IPS DF 6.9 (cell line): Measurements from ENCODE around the gene NECTIN1.

ENCODE experiments used
- DNase-seq: peaks from one replicate; pipeline ENCODE4 v3.0.0-alpha.2; 2013; ENCODE audit warnings: low read depth, low spot score
- H3K27ac ChIP-seq: one replicate; pipeline ENCODE4 v1.5.1; 2013; ENCODE audit warnings: low read length, control low read depth
- H3K27me3 ChIP-seq: 2 replicates; pipeline ENCODE4 v1.6.1; 2013; ENCODE audit warnings: mild to moderate bottlenecking, low read length; ENCODE audit not compliant: control insufficient read depth, insufficient read depth
- H3K36me3 ChIP-seq: 2 replicates; pipeline ENCODE4 v1.6.1; 2013; ENCODE audit warnings: low read length; ENCODE audit not compliant: control insufficient read depth, insufficient read depth
- H3K4me1 ChIP-seq: 2 replicates; pipeline ENCODE4 v1.6.1; 2013; ENCODE audit warnings: low read length; ENCODE audit not compliant: control insufficient read depth, insufficient read depth
- H3K4me3 ChIP-seq: 2 replicates; pipeline ENCODE4 v1.5.1; 2013; ENCODE audit warnings: mild to moderate bottlenecking, low read length
- H3K9me3 ChIP-seq: 2 replicates; pipeline ENCODE4 v1.6.1; 2013; ENCODE audit warnings: low read length, inconsistent platforms; ENCODE audit not compliant: control insufficient read depth, insufficient read depth
- WGBS: extraction: QIAGEN DNeasy Blood & Tissue Kit; methylation state at CpG from one replicate; pipeline ENCODE4 v1.1.7; 2013; ENCODE audit warnings: mixed read lengths, missing lambda C conversion rate; ENCODE audit not compliant: insufficient read length, insufficient coverage; 5-methylcytosine and 5-hydroxymethylcytosine counted together

Gene NECTIN1

DNA sequence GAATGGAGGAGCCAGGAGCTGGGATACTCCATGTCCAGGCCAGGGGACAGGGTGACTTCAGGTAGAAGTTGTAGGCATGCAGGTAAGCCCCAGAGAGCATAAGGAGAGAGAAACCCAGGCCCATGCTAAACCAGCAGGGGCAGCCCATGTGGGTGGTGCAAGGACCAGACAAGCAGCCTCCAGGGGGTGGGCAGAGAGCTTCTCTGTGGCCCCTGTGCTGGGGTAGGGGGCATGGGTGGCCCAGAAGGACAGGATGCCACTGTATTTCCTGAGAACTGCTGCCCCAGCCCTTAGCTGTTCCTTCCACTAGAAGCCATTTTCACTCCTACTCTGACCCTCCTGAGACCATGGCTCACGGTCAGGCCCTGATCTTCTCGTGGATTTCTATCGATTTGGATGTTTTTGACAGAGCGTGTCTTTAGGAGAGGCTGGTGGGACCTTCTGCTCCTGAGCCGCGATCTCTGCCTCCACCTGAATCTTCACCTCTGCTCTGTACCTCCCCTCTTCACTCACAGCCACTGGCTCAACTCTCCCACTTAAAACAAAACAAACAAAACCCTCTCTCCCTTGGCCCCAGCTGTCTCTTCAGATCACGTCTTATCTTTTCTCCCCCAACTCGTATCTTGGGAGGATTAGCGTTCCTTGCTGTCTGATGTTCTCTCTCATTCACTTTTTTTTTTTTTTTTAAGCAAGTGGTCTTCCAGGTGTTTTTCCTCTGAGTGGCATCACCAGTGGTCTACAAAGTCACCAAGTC, 112.2 kb downstream of the NECTIN1 start:
- Histone ChIP-seq H3K36me3 (no peaks in the 10 kb centered on the region), H3K9me3 (no peaks in the 10 kb centered on the region), H3K4me3 (no peak overlapping the region), H3K27ac (no peak overlapping the region), H3K4me1 (peaks cover 2% of the 10 kb centered on the region), H3K27me3 (no peaks in the 10 kb centered on the region)
- 100% methylated on average over 1 of the region's 9 CpGs for WGBS
- no peak for DNase-seq

GRCh38 chr11:119615882-119616196, 113.2 kb downstream of the NECTIN1 start:
- Histone ChIP-seq H3K9me3 (no peaks in the 10 kb centered on the region), H3K27me3 (no peaks in the 10 kb centered on the region), H3K27ac (no peak overlapping the region), H3K36me3 (no peaks in the 10 kb centered on the region), H3K4me1 (peaks cover 2% of the 10 kb centered on the region), H3K4me3 (no peak overlapping the region)
- DNase-seq: no peak

DNA sequence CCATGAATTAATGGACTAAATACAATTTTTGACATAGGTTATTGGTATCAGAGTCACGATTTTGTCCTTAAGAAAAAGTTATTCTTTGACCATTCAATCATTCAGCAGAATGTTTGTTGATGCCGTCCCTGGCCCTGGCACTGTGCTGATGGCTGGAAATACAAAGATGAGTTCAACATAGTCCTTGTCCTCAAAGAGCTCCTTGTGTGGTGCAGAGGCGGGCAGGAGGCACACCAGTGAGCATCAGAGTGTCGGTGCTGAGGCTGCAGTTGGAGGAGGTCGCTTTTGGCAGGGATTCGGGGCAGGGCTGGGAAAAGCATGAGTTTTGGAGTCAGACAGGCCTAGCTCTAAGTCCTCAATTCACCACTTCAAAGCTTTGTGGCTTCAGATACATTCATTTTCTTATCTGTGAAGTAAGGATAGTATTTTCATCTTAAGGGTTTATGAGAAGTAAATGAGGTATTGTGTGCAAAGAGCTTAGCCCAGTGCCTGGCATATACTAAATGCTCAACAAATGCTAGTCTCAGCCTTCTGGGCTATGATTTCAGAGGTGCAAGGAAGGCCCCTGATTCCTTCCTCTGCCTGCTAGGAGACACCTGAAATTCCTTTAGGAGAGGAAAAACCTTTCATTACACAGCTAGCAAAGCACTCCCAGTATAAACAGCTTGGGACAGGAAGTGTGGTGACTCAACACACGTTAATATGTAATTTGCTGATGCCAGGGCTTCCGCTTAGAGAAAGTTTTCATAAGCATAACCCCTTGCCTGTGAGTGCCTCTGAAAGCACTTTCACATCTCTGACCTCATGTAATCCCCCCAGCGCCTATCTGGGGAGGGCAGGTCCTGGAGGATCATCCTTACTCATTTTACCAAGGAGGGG, 113.8 kb downstream of the NECTIN1 start:
- no CpG with 5 or more reads among the region's 9 CpGs for WGBS
- Histone ChIP-seq H3K9me3 (no peaks in the 10 kb centered on the region), H3K4me1 (peaks cover 2% of the 10 kb centered on the region), H3K36me3 (no peaks in the 10 kb centered on the region), H3K4me3 (no peak overlapping the region), H3K27me3 (no peaks in the 10 kb centered on the region), H3K27ac (no peak overlapping the region)
- DNase-seq: no peak

- H3K4me3 ChIP-seq: no peak overlapping the region
- DNase-seq: no peak
- H3K27ac ChIP-seq: no peak overlapping the region
- no peaks in the 10 kb centered on the region for H3K27me3 ChIP-seq
- WGBS: no CpG with 5 or more reads among the region's 6 CpGs
- H3K4me1 ChIP-seq: peaks cover 2% of the 10 kb centered on the region
- no peaks in the 10 kb centered on the region for H3K36me3 ChIP-seq
- H3K9me3 ChIP-seq: no peaks in the 10 kb centered on the region
Observed at GRCh38 chr11:119614222-119615002, 114.6 kb downstream of the NECTIN1 start.

DNA sequence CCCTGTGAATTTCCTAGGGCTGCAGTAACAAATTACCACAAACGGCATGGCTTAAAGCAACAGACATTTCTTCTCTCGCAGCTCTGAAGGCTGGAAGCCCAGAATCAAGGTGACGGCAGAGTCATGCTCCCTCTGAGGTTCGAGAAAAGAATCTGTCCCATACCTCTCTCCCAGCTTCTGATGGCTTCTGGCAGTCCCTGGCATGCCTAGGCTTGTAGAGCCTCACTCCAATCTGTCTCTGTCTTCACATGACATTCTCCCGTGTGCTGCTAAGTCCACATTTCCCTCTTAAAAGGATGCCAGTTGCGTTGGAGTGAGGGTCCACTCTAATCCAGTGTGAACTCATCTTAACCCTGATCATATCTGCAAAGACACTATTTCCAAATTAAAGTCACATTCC, 116.2 kb downstream of the NECTIN1 start:
- Histone ChIP-seq H3K9me3 (no peaks in the 10 kb centered on the region), H3K4me1 (peaks cover under 1% of the 10 kb centered on the region), H3K4me3 (no peak overlapping the region), H3K27ac (no peak overlapping the region), H3K27me3 (no peaks in the 10 kb centered on the region), H3K36me3 (no peaks in the 10 kb centered on the region)
- WGBS: no CpG with 5 or more reads among the region's 6 CpGs
- no peak for DNase-seq

- H3K27me3 ChIP-seq: no peaks in the 10 kb centered on the region
- H3K27ac ChIP-seq: no peak overlapping the region
Observed at GRCh38 chr11:119610836-119611426, 118.1 kb downstream of the NECTIN1 start.

DNA sequence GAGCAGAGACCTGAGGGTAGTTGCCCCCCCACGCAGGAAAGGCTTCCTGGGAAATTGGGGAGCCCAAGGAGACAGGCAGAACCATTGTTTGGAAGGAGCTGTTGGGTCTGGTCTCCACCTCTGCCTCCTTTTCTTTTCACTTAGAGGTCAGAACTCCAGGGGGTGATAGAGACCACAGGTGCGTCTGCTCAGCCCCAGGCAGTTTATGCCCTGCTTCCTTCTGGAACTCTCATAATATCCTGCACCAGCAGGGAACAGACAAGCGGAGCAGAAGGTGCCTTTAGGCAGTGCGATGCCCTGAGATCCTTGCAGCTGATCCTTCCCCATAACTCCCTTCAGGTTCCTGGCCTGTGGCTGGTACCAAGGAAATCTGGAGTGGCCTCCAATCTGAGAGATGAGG, 120.2 kb downstream of the NECTIN1 start:
- H3K27ac ChIP-seq: no peak overlapping the region
- no peaks in the 10 kb centered on the region for H3K4me1 ChIP-seq
- no CpG with 5 or more reads among the region's 4 CpGs for WGBS
- no peaks in the 10 kb centered on the region for H3K36me3 ChIP-seq
- H3K4me3 ChIP-seq: no peak overlapping the region
- DNase-seq: no peak
- no peaks in the 10 kb centered on the region for H3K9me3 ChIP-seq
- H3K27me3 ChIP-seq: no peaks in the 10 kb centered on the region

More at GRCh38 chr11:119610836-119611426, 118.1 kb downstream of the NECTIN1 start:
- no peak for DNase-seq
- no CpG with 5 or more reads among the region's 5 CpGs for WGBS
- Histone ChIP-seq H3K4me1 (no peaks in the 10 kb centered on the region), H3K4me3 (no peak overlapping the region), H3K36me3 (no peaks in the 10 kb centered on the region), H3K9me3 (no peaks in the 10 kb centered on the region)

- DNase-seq: no peak
- no peaks in the 10 kb centered on the region for H3K4me1 ChIP-seq
- H3K4me3 ChIP-seq: no peak overlapping the region
- H3K9me3 ChIP-seq: no peaks in the 10 kb centered on the region
- H3K27ac ChIP-seq: no peak overlapping the region
- H3K36me3 ChIP-seq: no peaks in the 10 kb centered on the region; the same call in 1 of the 2 replicates
- H3K27me3 ChIP-seq: no peaks in the 10 kb centered on the region
- no CpG with 5 or more reads among the region's 6 CpGs for WGBS
Observed at GRCh38 chr11:119608201-119608600, 120.8 kb downstream of the NECTIN1 start.

DNA sequence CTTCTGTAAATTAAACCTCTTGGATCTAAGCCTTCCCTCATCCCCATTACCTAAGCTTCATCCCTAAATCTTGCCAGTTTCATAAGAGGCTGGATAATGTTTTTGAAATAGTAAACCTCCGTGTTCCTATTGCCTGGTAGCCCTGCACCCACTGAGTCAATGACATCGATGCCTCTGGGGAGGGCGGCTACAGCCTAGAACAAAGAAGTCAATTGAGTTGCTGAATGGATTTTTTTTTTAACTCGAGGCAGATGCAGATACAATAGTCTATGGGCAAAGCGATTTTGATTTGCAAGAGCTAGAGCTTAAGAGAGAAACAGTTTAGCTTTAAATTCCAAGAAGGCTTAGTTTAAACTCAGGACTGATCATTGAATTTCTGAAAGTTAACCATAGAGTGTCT, 121.3 kb downstream of the NECTIN1 start:
- H3K27me3 ChIP-seq: no peaks in the 10 kb centered on the region
- no peak overlapping the region for H3K27ac ChIP-seq
- WGBS: no CpG with 5 or more reads among the region's 5 CpGs
- DNase-seq: no peak
- no peaks in the 10 kb centered on the region for H3K4me1 ChIP-seq
- no peak overlapping the region for H3K4me3 ChIP-seq
- no peaks in the 10 kb centered on the region; the same call in 1 of the 2 replicates for H3K36me3 ChIP-seq
- no peaks in the 10 kb centered on the region for H3K9me3 ChIP-seq

DNA sequence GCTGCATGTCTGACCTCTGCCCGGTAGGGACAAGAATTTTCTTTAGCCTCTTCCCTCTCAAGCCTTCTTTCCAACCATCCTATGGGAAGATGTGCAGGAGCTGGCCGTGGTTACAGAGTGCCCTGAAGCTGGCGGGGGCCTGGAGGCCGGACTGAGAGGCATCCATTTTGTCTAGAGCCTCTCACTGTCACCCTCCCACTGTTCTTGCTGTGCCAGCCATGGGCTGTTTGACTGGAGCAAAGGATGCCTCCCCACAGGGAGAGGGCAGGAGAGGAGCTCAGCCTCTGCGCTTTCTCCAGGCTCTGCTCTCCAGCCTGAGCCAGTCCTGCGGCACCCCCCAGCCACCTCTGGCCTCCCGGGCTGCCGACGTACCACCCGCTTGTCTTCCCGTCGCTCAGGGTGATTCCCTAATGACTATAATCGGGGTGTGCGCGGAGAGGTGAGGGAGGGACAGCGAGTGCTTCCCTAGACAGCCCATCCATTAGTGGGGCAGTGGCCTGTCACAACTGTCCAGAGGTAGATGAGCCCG, 123.8 kb downstream of the NECTIN1 start:
- no peak for DNase-seq
- Histone ChIP-seq H3K4me3 (no peak overlapping the region), H3K4me1 (no peaks in the 10 kb centered on the region), H3K9me3 (no peaks in the 10 kb centered on the region), H3K27me3 (no peaks in the 10 kb centered on the region), H3K27ac (no peak overlapping the region), H3K36me3 (no peaks in the 10 kb centered on the region; the same call in 1 of the 2 replicates)
- no CpG with 5 or more reads among the region's 17 CpGs for WGBS
